GM19452 (cell line): Measurements from ENCODE around the gene SLX4IP.

Experiments
- ATAC-seq: cut with Tn5 transposase; IDR thresholded peaks from one replicate; pipeline ENCODE4 v1.9.1; 2021; ENCODE audit not compliant: unreplicated experiment

SLX4IP gene

GRCh38 chr20:10519361-10520046, 84.4 kb downstream of the SLX4IP start:
- ATAC-seq, result peak; percentile 58

GRCh38 chr20:10520528-10520927, 85.4 kb downstream of the SLX4IP start:
- ATAC-seq, result no peak

GRCh38 chr20:10521068-10521831, 86.1 kb downstream of the SLX4IP start:
- ATAC-seq, result no peak

- no peak for ATAC-seq
These were observed 86.7 kb downstream of the SLX4IP start for GRCh38 chr20:10521836-10522235.

GRCh38 chr20:10522328-10522727, 87.2 kb downstream of the SLX4IP start:
- no peak for ATAC-seq

- no peak for ATAC-seq
These were observed 88.3 kb downstream of the SLX4IP start for GRCh38 chr20:10523443-10523842.

- no peak for ATAC-seq
These were observed 89.0 kb downstream of the SLX4IP start for GRCh38 chr20:10524034-10524476.

- ATAC-seq, result no peak
These were observed 89.5 kb downstream of the SLX4IP start for GRCh38 chr20:10524643-10525042.

- no peak for ATAC-seq
These were observed 92.7 kb downstream of the SLX4IP start for GRCh38 chr20:10527781-10528180.

GRCh38 chr20:10530883-10531282, 95.8 kb downstream of the SLX4IP start:
- no peak for ATAC-seq

GRCh38 chr20:10531848-10532247, 96.7 kb downstream of the SLX4IP start:
- no peak for ATAC-seq

- ATAC-seq, result no peak
These were observed 97.3 kb downstream of the SLX4IP start for GRCh38 chr20:10532361-10532760.

GRCh38 chr20:10536531-10536930, 101.4 kb downstream of the SLX4IP start:
- no peak for ATAC-seq

- ATAC-seq, result no peak
These were observed 102.9 kb downstream of the SLX4IP start for GRCh38 chr20:10537850-10538480.

GRCh38 chr20:10538768-10539167, 103.7 kb downstream of the SLX4IP start:
- ATAC-seq, result no peak

- ATAC-seq, result no peak
These were observed 104.9 kb downstream of the SLX4IP start for GRCh38 chr20:10539818-10540553.

- ATAC-seq, result no peak
These were observed 105.8 kb downstream of the SLX4IP start for GRCh38 chr20:10540636-10541493.

- no peak for ATAC-seq
These were observed 106.7 kb downstream of the SLX4IP start for GRCh38 chr20:10541668-10542411.

- no peak for ATAC-seq
These were observed 107.3 kb downstream of the SLX4IP start for GRCh38 chr20:10542442-10542841.

GRCh38 chr20:10543480-10543879, 108.4 kb downstream of the SLX4IP start:
- ATAC-seq, result no peak
